Measurements from ENCODE around the gene AASS. TPM values are rescaled to one million over a fixed set of nuclear protein-coding genes. Genes with fewer than 3 reads are reported as not detected.

The AASS gene
- total and polyA plus RNA-seq, 2 donors (not counting 3 experiments of a cell fraction or from before 2014, with no cell fraction given), result 11.1 to 27.8 TPM

- dilution Hi-C loops (cut with MboI; ENCODE audit: extremely low pct_ligation_motif_present, low sequenced_read_pairs) (no loop called here), intact Hi-C loops (cut with micrococcal nuclease) (no loop called here)
- Histone ChIP-seq H3K27ac (ENCODE audit: insufficient read depth, low read depth, low read length) (no peak overlapping the region), H3K27me3 (ENCODE audit: control insufficient read depth in 2 of 2, insufficient read depth in 2 of 2, low read length in 2 of 2) (no peaks in the 10 kb centered on the region), H3K4me1 (ENCODE audit: control insufficient read depth, extremely low read depth, insufficient read depth, low read length) (no peaks in the 10 kb centered on the region), H2AFZ (ENCODE audit: low read depth, low read length) (no peak overlapping the region), H3K9me3 (replicated peaks; ENCODE audit: control insufficient read depth, insufficient read depth, low read length) (no peaks in the 10 kb centered on the region), H3K4me3 (replicated peaks in 1 of 3; ENCODE audit: insufficient read depth in 1 of 3, low read depth in 1 of 3, low read length in 3 of 3) (no peak overlapping the region), H3K36me3 (ENCODE audit: control insufficient read depth in 2 of 2, extremely low read depth in 1 of 2, insufficient read depth in 2 of 2, low read length in 2 of 2) (peaks cover under 1% of the 10 kb centered on the region in 2 experiments), H3K9ac (replicated peaks; ENCODE audit: extremely low read depth, insufficient read depth, low read length) (no peak overlapping the region), H4K20me1 (replicated peaks; ENCODE audit: control insufficient read depth, extremely low read depth, insufficient read depth, low read length) (no peaks in the 10 kb centered on the region), H3K79me2 (ENCODE audit: control insufficient read depth, insufficient read depth, low read length) (no peaks in the 10 kb centered on the region), H3K4me2 (ENCODE audit: insufficient read depth, low read length) (no peak overlapping the region), H3K9me1 (replicated peaks; ENCODE audit: control insufficient read depth, extremely low read depth, insufficient read depth, low read length) (no peaks in the 10 kb centered on the region)
- TF ChIP-seq, protein P1, sequence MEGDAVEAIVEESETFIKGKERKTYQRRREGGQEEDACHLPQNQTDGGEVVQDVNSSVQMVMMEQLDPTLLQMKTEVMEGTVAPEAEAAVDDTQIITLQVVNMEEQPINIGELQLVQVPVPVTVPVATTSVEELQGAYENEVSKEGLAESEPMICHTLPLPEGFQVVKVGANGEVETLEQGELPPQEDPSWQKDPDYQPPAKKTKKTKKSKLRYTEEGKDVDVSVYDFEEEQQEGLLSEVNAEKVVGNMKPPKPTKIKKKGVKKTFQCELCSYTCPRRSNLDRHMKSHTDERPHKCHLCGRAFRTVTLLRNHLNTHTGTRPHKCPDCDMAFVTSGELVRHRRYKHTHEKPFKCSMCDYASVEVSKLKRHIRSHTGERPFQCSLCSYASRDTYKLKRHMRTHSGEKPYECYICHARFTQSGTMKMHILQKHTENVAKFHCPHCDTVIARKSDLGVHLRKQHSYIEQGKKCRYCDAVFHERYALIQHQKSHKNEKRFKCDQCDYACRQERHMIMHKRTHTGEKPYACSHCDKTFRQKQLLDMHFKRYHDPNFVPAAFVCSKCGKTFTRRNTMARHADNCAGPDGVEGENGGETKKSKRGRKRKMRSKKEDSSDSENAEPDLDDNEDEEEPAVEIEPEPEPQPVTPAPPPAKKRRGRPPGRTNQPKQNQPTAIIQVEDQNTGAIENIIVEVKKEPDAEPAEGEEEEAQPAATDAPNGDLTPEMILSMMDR (IDR thresholded peaks at IDR 0.05; ENCODE audit: extremely low read depth in 1 of 2, insufficient read depth in 1 of 2, low read depth in 1 of 2, low read length in 2 of 2), result no peak
- TF ChIP-seq MYC (IDR thresholded peaks at IDR 0.05; ENCODE audit: low read depth, low read length) (no peak), POLR2AphosphoS5 (IDR thresholded peaks at IDR 0.05; ENCODE audit: insufficient read depth, low read depth, low read length) (no peak), JUN (IDR thresholded peaks at IDR 0.05; ENCODE audit: borderline replicate concordance, insufficient read depth, insufficient read length, low read depth) (no peak), GATA2 (IDR thresholded peaks at IDR 0.05; ENCODE audit: insufficient read depth, insufficient read length, low read depth, low read length) (no peak), EZH2 (IDR thresholded peaks at IDR 0.05; ENCODE audit: borderline replicate concordance, low read depth, low read length, severe bottlenecking) (no peak), FOS (IDR thresholded peaks at IDR 0.05; ENCODE audit: borderline replicate concordance, insufficient read depth, low read length) (no peak), POLR2A (IDR thresholded peaks at IDR 0.05; ENCODE audit: low read depth, low read length) (no peak), MAX (IDR thresholded peaks at IDR 0.05; ENCODE audit: insufficient read depth, insufficient read length) (no peak)
- no peak for DNase-seq (ENCODE audit: low read depth, low spot score)
- CTCF ChIA-PET, result interaction anchor here (6.0 kb wide), 1 partner anchor 10 kb away, joined by 30 read pairs; no protein-coding TSS in a partner anchor
- BruUV-seq (replicated peaks), result no TSS peak
- no peak for FAIRE-seq
- POLR2A ChIA-PET, result interaction anchor here (0.7 kb wide), 1 partner anchor 10 kb away, joined by 3 read pairs; no protein-coding TSS in a partner anchor
Measured at GRCh38 chr7:122082670-122083069, 61.4 kb downstream of the AASS start.

All from endothelial cell of umbilical vein (primary cell).